AG08395 (cell line): ENCODE measurements around the gene SP7.
A peak's percentile ranks its signal among the peaks of the same experiment; 100 is the strongest.
"Not testable (repeated sequence)": the region's sequence is repeated elsewhere in the genome, so short reads cannot be mapped to it uniquely, and the experiment has no call there.

Experiments
- DNase-seq: peaks from one replicate; pipeline ENCODE4 v3.0.0; 2012; ENCODE audit warnings: mixed read lengths, low spot score

Gene SP7

DNA sequence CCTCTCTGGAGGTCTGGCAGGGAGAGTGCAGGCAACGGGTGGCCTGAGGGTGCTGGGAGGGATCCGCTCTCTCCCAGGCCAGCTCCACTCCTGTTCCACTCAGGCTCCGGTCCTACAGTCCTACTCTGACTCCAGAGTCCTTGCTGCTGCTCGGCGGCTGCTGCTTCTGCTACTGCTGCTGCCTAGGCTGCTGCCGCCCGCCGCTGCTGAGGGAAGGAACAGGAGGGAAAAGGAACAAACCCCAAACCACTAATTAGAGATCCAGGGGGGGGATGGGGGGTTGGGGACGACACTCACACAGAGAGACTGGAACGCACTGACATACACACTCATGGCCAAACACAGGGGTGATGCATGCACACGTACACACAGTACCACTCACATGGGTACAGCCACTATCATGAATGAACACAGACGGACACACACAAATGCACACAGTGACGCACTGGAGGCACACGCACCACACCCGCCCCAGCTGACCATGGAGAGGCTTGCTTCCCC lies at the start of gene SP7:
TSS of gene SP7 (minus strand) at position 174 of the 501 bp plus-strand sequence. CDS start 708 bp downstream, outside the sequence.
- no peak for DNase-seq

DNA sequence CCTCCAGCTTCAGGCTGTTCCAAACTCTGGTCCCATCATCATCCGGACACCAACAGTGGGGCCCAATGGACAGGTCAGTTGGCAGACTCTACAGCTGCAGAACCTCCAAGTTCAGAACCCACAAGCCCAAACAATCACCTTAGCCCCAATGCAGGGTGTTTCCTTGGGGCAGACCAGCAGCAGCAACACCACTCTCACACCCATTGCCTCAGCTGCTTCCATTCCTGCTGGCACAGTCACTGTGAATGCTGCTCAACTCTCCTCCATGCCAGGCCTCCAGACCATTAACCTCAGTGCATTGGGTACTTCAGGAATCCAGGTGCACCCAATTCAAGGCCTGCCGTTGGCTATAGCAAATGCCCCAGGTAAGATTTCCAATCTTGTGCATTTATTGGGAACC lies 47.1 kb upstream of the SP7 start:
- no peak for DNase-seq

DNA sequence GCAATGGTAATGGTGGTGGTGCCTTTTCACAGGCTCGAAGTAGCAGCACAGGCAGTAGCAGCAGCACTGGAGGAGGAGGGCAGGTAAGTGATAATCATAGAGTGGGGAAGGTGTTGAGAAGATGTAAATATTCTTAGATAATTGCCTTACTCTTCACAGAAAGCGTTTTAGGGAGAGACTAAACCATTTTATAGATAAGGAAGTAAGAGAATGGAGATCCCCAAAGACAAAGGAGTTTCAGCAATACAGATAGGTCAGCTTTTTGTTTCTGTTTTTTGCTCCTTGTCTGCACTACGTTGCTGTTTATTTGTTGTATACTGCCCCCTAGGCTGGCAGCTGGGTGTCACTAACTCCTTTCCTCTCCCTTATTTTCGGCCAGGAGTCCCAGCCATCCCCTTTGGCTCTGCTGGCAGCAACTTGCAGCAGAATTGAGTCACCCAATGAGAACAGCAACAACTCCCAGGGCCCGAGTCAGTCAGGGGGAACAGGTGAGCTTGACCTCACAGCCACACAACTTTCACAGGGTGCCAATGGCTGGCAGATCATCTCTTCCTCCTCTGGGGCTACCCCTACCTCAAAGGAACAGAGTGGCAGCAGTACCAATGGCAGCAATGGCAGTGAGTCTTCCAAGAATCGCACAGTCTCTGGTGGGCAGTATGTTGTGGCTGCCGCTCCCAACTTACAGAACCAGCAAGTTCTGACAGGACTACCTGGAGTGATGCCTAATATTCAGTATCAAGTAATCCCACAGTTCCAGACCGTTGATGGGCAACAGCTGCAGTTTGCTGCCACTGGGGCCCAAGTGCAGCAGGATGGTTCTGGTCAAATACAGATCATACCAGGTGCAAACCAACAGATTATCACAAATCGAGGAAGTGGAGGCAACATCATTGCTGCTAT lies 45.8 kb upstream of the SP7 start:
- no peak for DNase-seq

DNA sequence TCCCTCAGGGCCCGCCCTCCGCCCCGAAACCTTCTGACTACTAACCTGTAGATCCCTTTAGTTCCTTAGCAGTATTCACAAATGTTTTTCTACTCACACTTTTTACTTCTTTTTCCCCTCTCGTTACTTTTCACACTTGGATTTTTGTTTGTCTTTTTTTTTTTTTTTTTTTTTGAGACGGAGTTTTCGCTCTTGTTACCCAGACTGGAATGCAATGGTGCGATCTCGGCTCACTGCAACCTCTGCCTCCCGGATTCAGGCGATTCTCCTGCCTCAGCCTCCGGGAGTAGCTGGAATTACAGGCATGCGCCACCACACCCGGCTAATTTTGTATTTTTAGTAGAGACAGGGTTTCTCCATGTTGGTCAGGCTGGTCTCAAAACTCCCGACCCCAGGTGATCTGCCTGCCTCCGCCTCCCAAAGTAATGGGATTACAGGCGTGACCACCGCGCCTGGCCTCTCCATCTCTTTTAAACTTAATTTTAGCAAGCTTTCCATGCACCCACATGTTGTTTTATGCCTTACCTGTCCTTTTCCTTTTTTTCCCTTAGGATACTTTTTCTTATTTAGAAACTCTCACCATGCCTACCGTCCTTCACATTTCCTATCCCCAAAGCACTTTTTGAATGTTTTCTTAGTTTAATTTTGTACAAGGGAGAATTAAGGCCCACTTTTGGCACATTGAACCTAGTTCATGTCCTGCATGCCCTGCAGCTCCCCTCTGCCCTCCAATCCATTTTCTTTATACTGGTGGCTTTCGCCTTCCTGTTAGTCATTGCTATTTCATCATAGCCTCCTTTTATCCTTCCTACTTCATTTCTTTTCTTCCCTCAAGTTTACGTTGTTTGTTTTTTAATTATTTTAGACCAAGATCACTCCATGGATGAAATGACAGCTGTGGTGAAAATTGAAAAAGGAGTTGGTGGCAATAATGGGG lies 44.9 kb upstream of the SP7 start:
- DNase-seq = no peak

DNA sequence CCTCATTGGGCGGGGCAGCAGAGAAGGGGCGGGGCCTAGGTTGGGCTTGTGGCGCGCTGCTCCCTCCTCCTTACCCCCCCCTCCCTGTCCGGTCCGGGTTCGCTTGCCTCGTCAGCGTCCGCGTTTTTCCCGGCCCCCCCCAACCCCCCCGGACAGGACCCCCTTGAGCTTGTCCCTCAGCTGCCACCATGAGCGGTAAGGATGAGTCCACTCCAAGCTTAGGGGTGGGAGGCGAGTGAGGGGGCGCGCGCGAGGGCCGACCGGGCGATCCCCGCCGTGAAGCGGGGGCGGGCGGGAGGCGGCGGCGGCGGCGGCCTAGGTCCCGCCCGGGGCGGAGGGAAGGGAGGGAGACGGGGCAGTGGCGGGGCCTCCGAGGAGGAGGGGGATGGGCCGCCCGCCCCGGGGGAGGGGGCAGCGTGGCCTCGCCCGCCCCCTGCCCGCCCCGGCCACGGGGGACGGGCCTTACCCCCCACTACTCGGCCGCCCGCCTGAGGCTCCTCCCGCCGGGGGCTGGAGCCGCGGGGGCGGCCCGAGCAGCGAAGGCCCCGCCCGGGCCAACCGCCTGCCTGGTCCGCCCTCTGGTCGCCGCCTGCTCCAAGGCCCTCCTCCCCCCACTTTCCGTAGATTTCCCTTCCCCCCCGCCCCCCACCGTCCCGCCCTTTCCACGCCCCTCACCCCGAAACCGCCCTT lies 44.1 kb upstream of the SP7 start, which contains the start of gene SP1:
TSS of gene SP1 (plus strand) at position 73 of the 690 bp plus-strand sequence. CDS start at position 189, 116 bp downstream.
- DNase-seq = peak; percentile 88

DNA sequence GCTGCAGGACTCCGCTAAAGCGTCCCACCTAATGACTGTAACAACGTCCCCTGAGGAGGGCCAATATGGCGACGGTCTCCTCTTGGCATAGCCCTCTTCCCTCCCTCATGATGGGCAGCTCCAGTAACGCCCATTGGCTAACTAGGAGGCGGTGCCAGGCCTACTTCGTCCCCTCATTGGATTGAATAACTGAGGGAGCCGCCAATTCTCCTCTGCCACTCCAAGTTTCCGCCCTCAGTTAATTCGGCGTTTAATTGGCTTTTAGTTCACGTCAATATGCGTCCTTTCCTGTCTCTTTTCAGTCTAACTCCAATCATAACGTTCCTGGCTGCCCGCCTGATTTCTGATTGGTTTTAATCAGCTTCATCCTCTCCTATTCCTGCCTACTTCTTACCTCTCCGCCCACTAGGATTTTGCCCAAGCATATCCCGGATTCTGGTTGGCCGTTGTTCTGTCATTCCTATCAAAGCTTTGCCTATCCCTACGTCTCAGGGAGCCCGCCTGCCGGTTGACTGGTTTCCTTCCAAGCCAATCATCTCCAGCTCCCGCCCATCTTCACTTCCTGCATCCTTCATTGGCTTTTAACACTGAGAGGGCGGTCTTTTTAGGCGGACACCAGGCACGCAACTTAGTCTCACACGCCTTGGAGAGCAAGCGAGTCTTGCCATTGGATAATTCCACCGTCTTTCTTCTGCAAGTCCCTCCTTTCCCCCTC lies 43.4 kb upstream of the SP7 start:
- peak; percentile 97 for DNase-seq

DNA sequence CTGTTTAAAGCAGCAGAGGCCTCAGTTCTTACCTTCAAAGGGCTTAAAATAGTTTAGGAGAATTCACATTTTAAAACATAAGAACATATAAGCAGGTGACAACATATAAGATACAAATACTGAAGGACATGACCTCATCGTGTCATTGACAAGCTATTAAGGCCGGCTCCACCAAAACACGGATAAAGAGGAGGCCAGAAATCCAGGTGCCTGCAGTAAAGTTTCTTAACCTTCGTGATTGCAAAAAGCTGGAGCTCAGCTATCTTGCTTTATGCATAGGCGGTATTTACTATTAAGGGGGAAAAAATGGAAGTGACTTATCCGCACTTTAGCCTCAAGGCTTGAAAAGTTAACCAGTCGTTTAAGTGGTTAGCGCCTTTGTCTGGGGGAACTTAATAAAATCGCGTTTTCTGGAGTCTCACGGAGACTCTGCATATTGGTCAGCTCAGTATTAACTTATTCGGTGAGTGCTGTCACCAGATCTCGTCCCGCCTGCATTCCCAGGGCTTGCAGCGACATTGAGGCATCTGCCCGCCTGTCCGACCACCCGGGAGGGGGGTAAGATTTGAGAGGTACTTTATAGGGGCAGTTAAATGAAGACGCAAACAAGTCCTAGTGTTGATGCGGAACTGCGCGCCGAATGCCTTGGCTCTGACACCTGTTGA lies 42.7 kb upstream of the SP7 start:
- DNase-seq = no peak

DNA sequence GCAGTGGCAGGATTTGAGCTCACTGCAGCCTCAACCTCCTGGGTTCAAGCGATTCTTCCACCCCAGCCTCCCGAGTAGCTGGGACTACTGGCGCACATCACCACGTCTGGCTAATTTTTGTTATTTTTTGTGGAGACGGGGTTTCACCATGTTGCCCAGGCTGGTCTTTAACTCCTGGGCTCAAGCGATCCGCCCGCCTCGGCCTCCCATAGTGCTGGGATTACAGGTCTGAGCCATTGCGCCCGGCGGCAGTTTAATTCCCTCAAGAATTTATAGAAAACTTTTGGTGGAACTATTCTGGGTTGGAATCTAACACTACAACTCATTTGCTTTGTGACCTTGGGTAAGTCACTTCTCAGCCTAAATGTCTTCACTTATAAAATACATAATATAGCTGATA lies 42.1 kb upstream of the SP7 start:
- DNase-seq = no peak

DNA sequence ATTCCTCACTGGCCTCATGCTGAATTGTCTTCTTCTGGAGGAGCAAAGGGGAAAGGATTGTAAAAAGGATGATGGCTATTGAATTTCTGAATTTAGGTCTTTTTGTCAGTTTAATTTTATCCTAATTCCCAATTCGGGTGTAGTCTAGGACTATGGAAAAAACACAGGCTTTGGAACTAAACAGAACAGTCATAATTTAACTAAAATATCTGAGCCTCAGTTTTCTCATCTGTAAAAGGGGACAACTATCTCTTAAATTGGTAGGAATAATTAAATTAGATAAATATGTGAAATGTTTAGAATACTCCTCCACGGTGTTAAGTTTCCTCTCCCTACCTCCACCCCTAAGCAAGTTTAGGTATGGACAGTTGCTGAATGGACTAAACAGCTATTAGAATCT lies 40.6 kb upstream of the SP7 start:
- no peak for DNase-seq

DNA sequence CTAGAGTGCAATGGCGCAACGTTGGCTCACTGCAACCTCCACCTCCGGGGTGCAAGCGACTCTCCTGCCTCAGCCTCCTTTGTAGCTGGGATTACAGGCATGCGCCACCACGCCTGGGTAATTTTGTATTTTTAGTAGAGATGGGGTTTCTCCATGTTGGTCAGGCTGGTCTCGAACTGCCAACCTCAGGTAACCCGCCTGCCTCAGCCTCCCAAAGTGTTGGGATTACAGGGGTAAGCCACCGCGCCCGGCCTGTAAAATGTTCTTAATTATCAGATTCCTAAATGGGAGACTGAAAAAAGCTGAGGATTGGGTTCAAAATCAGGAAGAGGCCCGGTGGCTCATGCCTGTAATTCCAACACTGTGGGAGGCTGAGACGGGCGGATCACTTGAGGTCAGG lies 38.1 kb upstream of the SP7 start:
- DNase-seq = not testable (repeated sequence)

DNA sequence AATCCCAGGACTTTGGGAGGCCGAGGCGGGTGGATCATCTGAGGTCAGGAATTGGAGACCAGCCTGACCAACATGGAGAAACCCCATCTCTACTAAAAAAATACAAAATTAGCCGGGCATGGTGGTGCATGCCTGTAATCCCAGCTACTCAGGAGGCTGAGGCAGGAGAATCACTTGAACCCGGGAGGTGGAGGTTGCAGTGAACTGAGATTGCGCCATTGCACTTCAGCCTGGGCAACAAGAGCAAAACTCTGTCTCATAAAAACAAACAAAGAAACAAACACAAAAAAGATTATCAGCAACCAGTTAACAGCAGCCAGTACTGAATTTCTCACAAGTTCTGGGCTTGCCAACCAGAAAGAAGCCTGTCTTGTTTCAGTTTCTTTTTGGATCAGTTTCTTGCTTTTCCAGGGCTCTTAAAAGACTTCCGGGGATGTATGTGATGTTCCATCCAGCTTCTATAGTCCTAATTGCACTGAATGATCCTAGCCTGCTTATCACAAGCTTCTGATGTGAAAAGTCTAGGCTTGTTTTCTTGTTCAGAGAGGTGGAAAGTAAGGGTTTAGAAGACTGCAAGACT lies 37.5 kb upstream of the SP7 start:
- DNase-seq = not testable (repeated sequence)

DNA sequence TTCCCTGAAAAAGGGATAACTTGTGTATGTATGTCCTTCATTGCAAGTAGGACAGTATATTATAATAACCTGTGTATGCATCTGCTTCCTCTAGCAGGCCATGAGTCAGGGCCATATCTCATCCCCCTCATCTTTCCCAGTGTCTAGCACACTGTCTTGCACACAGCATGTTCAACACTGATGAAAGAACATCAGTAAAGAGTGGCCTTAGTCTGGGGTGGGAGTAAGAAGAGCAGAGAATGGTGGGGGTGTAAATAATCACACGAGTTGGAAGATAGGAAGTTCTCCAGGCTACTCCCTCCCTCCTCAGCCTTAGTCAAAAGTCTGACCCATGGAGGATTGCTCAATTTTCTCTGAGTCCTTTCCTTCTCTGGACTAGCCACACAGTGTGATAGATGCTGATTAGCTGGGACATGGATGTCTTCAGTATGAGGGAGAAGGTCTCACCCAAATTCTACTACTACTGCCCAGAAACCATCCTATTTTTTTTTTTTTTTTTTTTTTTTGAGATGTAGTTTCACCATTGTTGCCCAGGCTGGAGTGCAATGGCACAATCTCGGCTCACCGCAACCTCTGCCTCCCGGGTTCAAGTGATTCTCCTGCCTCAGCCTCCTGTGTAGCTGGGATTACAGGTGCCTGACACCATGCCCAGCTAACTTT lies 29.2 kb upstream of the SP7 start:
- DNase-seq = peak; percentile 20

DNA sequence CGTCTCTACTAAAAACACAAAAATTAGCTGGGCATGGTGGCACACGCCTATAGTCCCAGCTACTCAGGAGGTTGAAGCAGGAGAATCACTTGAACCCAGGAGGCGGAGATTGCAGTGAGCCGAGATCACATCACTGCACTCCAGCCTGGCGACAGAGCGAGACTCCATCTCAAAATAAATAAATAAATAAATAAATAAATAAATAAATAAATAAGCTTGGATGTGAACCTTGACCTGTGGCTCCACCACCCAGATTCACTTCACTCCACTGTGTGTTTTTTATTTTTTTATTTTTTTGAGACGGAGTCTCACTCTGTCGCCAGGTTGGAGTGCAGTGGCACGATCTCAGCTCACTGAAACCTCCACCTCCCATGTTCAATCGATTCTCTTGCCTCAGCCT lies 25.5 kb upstream of the SP7 start:
- DNase-seq = not testable (repeated sequence)

DNA sequence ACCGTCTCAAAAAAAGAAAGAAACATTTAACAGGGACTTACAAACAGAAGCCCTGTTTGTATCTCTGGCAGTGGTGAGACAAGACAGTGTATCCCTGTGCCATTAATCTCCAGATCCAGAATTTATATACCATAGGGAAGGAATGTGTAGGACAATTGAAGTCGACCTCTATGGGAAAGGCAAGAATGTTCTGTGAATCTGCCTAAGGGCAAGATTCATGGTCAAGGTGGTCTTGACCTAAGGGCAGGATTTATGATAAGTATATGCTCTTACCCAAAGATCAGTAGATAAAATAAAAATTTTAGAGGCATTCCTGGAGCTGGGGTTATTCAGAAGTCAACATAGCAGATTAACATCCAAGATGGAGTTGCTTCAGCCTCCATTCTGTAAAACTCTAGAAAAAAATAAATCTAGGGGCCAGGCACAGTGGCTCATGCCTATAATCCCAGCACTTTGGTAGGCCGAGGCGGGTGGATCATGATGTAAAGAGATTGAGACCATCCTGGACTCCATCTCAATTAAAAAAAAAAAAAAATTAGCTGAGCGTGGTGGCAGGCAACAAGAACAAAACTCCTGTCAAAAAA lies 22.8 kb upstream of the SP7 start:
- DNase-seq = no peak

DNA sequence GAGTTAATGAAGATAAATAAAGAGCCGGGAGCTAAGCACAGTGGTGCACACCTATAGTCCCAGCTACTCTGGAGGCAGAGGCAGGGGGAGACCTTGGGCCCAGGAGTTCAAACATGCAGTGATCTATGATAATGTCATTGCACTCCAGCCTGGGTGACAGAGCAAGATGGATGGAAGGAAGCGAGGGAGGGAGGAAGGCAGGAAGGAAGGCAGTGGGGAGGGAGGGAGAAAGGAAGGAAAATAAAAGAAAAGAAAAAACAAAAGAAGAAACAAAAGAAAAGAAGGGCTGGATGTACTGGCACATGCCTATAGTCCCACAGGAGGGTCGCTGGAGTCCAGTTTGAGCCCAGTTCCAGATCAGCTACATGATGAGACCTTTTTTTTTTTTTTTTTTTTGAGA lies 19.0 kb upstream of the SP7 start:
- DNase-seq = no peak

DNA sequence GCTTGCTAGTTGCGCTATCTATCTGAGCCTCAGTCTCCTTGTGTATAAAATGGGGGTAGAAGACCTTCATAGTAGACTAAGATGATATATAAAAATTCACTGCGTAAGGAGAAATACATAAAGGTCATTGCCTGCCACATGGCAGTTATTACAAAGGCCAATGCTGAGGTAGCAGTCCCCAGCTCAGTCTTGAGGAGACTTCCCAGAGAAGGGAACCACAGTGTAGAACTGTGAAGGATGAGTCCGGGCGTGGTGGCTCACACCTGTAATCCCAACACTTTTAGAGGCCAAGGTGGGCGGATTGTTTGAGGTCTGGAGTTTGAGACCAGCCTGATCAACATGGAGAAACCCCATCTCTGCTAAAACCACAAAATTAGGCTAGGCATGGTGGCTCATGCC lies 17.1 kb upstream of the SP7 start:
- no peak for DNase-seq

DNA sequence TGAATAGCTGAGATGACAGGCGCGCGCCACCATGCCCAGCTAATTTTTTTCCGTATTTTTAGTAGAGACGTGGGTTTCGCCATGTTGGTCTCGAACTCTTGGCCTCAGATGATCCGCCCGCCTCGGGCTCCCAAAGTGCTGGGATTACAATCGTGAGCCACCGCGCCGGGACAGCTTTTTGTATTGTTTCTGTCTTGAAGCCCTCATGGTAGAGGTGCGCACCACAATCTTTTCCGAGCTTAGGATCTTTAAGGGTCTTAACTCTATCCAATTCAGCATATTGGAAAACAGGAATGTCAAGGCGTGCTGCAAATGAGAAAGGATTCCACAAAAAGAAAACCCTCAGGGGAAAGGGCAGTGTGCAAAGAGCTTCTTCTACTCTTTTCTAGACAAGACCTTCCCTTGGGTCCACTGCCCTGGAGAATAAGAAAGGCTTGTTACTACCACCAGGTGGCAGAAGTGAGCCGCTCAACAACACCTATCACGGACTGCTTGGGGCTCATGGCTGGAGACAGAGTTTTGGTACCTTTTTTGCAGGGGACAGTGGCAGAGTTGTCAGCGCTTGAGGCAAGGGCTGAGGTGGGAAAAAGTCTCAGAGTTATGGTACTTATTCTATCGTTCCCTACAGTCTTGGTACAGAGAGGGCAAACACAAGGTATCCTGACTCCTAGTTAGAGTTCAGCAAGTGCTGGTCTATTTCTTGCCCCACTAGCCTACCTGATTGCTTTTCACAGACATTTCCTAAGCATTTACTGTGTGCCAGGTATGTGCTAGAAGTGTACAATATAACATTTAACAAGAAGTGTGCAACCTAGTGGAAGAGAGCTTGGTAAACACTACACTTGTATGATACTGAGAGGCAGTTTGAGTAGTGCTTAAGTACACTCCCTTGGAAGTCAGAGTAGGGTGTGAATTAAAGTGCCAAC lies 16.4 kb upstream of the SP7 start:
- DNase-seq = peak; percentile 73

DNA sequence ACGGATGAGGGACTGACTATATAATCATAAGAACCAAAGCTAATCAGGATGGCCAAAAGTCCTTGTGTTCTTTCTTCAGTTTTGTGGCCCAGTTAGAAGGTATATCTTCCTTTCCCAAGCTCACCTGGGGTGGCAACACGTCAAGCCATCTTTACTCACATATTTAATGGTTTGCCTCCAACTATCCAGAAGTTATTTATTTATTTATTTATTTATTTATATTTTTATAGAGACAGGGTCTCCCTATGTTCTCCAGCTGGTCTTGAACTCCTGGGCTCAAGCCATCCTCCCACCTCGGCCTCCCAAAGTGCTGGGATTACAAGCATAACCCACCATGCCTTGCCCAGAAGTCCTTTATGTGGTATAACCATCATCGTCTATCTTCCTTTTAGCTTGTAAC lies 11.8 kb upstream of the SP7 start:
- no peak for DNase-seq
